Measurements from ENCODE around the gene FTO.

Gene FTO

DNA sequence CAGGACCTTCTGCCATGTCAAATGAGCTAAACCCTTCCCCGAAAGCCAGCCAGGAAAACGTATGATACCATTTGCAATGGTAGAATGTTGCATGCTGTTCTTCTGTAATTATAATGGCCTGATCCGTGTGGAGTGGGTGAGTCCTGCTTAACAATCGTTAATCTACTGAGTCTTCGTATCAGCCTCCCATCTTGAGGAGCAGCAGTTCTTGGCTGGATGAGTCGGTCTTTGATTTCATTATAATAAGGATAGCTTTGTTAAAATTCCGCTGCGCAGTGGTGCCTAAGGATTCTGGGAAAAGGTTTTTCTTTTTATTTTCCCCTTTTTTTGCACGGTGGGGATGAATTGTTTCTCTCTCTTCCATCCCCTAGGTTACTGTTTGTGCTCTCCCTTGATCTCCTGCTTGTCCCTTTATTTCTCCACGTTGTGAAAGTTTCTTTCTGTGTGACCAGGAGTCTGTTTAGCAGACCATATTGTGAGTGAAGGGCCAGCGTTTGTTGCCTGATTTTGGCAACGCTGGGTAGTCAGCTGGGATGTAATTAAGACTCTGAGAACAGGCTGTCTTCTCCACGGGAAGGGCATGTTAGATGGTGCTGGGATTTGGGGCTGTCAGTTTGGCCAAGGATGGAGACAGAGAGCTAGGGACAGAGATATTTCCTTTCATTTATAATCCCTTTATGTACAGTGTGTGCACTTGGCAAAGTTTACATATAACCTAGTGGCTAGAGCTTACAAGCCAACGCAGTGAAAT, 263.0 kb downstream of the FTO start:
- DNase-seq (ENCODE audit: low spot score) = no peak

DNA sequence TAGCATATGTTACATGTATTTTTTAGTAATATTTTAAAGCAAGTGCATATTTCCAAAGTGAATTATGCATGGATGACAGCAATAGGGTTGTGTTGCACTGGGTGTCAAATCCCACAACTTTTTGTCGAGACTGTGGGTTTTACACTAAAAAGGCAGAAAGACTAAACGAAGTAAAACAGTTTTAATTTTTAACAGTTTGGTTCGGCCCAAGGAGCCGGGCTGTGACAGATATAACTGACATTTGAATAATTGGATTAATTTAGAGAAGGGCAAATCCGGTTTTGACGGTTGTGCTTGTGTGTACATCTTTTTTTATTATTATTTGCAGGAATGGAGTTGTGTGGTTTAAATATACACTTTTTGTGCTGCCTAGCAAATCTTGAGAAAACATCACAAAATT, 263.6 kb downstream of the FTO start:
- DNase-seq (ENCODE audit: low spot score) = no peak

DNA sequence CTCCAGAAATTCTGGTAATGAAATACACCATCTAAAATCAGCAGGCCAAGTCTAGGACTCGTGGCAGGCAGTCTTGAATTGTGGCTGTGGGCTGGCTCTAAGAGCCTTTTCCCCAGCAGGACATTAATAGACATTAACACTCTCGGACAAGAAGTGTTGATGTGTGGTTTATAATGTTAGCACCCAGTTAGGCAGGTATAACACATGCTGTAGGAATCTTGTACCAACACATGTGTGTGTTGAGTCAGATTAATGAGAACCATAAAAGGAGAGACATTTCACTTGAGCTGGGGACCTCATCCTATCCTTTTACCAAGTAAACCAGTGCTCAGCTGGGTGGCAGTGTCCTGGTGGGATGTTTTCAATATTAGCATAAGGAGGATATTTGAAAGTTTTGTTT, 264.5 kb downstream of the FTO start:
- no peak for DNase-seq (ENCODE audit: low spot score)

DNA sequence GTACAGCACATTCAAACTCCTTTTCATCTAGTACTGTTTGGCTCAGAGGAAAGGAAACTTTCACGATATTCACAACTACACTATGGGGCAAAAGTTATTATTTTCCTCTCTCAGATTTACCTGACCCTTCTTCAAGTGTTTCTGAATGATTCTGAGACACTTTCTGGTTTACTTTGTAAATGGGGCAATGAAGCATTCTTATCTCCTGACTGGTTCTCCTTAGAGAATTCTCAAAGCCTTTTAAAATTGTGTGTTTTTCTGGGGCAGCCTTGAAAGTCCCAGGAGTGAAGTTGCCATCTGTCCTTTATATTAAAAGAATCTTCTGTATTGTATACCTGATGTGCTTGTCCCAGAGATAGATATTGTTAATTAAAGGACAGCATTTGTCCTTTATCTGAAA, 264.9 kb downstream of the FTO start:
- DNase-seq (ENCODE audit: low spot score) = no peak

DNA sequence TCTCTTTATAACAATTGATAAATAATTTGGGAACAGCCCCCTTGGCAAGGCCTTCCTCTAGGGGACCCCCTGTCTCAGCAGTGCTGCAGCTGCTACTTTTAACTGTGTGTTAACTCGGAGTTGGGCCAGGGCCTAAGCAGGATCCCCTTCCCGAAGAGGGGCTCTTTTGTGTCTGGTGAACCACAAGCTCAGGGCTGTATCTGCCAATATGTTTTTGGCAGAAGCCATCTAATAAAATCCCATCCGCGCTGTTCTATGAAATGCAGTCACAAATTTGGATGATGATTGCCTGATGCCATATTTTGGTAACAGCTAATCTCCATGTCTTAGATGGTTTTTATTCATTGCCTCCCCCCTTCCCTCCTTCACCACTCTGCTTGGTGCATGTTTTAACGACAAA, 267.7 kb downstream of the FTO start:
- no peak for DNase-seq (ENCODE audit: low spot score)

DNA sequence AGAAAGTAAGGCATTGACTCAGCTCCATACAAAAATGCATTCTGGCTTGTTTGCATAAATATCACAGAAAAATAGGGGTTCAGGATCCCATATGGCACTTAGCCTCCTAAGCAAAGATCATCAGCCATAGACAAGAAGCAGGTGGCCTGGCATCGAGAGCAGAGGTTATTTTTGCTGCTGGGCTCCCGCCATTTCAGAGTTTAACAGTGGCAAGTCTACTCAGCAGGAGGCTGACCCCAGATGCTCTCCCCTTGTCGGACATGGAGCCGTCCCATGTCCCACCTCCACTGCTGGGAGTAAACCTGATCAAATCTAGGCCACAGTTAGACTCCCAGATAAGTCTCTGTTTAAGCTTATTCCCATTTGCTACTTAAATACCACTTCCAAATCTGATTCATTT, 269.1 kb downstream of the FTO start:
- DNase-seq (ENCODE audit: low spot score) = no peak

DNA sequence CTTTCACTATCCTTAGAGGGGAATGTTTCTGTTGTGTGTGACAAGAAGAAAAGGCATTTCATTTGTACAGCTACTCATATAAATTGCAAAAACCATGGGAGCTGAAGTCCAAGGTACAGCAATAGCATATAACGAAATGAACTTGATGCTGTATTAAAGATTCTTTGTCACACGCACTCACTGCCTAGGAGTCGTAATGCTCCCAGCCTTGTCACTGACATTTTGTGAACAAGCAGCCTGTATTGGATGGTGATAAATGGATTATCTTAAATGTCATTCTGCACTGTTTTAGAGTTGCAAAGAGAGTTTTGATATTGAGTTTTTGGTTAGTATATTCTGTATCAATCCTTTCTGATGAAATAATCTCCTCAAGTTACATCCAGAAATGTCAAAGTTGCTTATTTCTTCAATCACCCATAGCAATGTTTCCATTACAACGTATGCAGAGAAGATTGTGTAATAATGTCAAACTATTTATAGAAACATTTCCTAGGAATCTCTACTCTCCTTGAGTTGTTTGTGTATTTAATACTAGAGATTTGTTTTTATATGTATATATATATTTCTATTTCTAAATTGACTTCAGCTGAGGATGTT, 270.6 kb downstream of the FTO start:
- DNase-seq (ENCODE audit: low spot score) = no peak

DNA sequence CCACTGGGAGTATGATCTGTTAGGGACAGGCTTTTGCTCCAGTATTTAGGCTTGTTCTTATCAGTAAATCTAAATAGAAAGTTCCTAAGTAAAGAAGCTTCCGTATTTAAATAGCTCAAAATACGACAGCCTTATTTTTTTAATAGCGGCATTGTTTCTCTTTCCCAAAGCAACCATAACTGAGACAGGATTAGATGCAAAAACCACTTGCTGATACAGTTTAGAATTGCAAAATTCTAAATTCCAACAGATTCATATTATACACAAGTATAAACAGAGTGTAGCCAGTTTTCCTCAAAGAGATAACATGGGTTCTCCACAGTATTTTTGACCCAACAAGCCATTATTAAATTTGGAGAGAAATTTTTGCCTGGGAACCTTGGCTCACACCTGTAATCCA, 276.7 kb downstream of the FTO start:
- DNase-seq (ENCODE audit: low spot score) = no peak

DNA sequence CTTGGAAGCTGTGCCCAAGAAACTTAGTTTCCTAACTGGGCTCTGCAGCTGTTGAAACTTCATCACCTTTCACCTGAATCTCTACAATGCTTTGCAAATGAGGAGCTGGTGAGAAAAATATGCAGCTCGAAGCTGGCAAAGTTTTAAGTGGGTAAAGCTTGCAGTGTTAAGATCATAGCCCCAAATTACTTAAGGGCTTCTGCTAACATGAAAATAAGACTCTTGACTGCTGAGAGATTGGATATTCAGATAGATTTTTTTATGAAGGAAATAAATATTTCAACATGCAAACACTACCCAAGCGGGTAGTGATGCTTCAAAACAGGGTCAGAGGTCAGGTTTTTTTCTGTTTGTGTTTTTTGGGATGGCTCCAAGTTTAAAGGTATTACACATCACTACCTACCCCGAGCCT, 278.7 kb downstream of the FTO start:
- no peak for DNase-seq (ENCODE audit: low spot score)

DNA sequence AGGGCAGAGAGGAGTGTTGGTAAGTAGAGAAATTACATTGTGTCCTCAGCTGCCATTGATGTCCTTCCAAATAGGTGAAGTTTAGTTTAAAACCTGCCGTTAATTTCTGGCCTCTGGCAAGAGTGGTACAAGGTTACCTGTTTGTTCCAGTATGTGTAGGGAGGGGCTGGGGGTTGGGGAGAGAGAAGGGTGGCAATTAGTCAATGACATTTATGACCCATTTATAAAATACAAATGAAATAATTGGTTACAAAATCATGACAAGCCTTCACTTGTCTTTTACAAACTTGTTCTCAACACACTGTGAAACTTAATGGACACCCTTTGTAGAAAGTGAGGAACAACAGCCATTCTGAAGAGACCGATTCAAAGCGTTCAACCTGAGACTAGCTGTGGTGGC, 281.0 kb downstream of the FTO start:
- no peak for DNase-seq (ENCODE audit: low spot score)

DNA sequence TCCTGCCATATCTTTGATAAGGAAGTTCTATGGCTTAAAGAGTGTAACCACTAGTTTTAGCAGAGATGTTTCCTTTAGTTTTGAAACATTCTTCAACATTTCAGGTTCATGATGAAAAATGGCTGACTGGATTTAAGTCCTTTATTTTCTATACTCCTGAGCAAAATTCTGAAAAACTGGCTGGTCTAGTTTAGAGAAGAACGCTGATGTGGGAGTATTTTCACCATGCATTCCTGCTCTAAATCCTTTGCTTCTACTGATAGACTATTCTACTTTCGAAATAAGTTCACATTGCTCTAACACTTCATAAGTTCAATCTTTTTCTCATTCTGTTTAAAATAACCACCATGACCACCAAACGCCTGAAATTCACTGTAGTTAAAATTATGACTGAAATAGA, 281.9 kb downstream of the FTO start:
- DNase-seq (ENCODE audit: low spot score) = no peak

DNA sequence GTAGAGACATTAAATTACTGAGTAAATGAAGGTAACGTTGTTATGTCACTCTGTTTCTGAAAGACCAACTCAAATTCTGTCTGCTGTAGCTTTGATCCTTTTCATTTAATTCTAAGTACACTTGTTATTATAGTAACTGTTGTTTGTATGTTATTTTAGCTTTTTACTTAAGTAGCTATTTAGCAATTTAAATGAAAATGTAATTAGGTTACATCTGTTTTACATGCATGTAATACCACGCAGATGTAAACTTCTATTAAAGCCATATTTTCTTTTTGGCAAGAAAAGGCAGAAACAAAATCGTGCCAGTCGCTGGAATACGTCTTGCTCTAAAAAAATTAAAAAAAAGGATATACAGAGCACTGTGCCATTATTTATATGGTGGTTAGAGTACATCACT, 282.8 kb downstream of the FTO start:
- DNase-seq (ENCODE audit: low spot score) = no peak

DNA sequence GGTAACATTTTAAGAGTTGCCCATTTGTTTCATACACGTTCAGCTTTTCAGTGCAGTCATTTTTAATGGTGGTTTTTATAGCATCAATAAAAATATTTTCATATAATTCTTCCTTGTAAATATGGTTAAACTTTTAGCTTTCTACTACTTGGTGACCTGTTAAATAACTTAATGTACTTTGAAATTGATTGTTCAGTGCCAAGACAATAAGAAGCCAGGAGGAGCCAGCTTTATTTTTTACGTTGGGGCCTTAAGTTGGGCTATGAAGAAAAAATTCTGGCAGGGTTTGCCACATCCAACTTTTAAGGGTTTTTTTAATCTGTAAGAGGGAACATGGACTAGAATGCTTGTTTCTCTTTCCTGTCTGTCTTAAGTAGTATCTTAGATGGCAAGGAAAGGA, 284.2 kb downstream of the FTO start:
- no peak for DNase-seq (ENCODE audit: low spot score)

DNA sequence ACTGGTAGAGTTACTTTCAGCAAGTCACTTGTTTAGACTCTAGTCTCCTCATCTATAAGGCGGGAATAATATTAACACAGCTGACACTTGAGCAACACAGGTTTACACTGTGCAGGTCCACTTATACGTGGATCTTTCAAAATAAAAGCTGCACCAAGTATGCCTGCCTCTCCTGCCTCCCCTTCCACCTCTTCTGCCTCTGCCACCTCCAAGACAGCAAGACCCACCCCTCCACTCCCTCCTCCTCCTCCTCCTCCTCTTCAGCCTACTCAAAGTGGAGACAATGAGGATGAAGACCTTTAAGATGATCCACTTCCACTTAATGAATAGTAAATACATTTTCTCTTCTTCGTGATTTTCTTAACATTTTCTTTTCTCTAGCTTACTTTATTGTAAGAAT, 285.6 kb downstream of the FTO start:
- DNase-seq (ENCODE audit: low spot score) = no peak

DNA sequence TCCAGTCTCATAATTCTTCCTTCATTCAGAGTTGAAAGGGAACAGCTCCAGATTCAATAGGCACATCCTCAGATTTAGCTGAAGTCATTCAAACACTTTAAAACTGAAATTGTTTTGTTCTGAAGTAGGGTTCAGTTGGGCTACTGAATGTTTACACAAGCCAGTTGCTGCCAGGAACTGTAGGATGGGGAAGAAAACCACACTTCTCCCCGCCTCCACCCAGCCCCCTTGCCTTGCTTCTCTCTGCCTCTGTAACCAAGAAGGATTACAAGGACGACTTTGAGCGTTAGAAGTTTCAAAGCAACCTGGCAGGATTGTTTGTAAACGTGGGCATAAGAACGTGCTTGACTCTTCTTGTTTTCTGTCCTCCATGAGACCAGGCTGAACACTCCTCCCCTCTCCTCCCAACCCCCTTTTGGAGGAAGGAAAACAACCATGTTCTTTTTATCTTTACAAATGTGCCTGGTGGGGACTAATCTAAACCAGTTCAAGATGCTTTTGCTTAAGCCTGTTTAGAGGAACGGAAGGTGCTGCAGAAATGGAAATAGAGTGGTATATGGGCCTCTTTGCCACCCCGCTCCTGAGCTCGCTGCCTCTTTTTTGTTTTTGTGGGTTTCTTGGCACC, 287.9 kb downstream of the FTO start:
- DNase-seq (ENCODE audit: low spot score) = no peak

DNA sequence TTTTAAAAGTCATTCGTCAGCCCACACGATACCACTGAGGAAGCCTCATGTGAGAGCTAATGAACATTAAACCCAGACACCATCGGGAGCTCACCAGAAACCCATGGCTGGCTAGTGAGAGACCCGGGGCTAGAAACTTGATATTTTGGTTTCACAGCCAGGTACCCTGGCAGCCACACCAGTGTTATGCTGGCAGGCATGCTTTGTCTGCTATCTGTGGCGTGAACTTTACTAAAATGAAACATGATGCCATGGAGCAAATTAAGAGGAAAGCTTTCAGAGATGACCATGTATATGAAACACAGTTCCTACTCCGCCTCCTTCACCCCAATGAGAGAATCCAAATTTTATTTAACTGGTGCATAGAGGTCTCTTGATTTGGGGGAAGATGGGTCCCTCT, 291.4 kb downstream of the FTO start:
- DNase-seq (ENCODE audit: low spot score) = no peak

DNA sequence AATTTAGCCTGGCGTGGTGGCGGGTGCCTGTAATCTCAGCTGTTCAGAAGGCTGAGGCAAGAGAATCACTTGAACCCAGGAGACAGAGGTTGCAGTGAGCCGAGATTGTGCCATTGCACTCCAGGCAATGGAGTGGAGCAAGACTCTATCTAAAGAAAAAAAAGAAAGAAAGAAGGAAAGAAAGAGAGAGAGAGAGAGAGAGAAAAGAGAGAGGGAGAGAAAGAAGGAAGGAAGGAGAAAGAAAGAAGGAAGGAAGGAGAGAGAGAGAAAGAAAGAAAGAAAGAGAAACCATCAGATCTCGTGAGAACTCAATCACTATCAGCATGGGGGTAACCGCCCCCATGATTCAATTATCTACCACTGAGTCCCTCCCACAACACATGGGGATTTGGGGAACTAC, 293.0 kb downstream of the FTO start:
- DNase-seq (ENCODE audit: low spot score) = no peak

DNA sequence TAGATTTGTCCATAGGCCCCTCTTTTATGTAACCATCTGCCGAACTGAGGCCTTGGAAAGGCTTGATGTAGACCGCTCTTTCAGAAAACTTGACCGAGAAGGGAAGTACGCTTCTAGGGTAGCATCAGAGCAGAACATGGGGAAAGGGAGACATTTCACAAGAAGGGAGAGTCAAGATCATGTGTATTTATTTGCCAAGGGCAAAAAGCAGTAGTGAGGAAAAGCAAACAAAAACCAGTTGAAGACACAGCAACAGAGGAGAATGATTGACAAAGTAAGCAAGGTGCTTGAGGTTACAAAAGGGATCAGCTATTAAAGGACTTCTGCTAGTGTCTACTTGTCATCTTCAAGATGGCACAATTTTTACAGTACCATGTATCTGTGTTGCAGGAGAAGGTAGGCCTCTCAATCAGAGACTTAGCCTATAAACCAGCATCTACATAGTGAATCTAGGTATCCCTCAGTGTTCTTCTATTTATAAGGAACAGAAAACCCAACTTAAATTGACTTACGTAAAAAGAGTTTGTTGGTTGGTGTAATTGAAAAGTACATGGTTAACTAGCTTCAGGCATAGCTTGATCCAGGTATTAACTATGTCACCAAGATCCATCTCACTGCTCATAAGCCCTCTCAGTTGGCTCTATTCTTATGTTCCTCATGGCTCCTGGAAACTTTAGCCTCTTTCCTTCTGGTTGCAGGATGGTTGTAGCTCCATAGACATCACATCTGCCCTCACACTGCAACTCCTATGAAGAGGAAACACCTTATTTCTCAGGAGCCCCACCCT, 294.3 kb downstream of the FTO start:
- DNase-seq (ENCODE audit: low spot score) = no peak

DNA sequence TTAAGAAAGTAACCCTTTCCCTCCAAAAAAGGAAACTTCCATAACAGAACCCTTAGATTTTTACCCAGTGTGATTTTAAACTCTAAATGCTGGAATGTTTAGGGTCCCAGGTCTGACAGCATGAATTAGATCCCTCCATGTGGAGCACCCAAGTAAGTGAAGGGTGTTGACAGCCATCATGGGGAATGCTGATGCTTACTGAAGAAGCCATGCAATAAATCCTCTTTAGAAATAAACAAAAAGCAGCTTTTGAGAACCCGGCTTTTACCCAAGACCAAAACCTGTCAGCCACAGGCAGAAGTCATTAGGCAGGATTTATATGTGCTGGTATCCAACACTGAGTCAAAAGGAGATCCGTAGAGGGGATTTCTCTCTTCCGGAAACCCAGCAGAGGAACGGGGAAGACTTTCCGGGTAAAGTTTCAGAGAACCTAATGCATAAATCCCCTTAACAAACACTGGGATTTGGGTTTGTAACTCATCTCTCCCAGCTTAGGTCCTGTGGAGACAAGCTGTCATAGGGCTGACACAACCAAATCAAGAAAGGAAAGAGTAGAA, 295.1 kb downstream of the FTO start:
- DNase-seq (ENCODE audit: low spot score) = no peak

DNA sequence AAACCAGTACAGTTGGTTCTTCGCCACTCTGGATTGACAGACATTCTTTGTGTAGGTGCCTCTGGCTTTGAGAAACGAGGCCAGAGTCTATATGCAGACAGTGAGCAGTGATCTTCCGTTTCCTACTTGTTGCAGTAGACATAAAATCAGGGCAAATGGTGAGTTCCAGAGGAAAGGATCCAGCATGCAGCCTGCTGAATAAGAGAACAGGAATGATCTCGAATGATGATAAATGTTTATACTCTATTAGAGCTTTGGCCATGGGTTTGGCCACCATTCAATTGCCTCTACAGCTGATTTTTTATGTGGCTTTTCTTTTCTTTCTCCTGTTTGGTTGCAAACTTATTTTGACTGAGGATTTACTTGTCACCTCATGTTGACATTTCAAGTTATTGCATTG, 295.9 kb downstream of the FTO start:
- DNase-seq (ENCODE audit: low spot score) = no peak

DNA sequence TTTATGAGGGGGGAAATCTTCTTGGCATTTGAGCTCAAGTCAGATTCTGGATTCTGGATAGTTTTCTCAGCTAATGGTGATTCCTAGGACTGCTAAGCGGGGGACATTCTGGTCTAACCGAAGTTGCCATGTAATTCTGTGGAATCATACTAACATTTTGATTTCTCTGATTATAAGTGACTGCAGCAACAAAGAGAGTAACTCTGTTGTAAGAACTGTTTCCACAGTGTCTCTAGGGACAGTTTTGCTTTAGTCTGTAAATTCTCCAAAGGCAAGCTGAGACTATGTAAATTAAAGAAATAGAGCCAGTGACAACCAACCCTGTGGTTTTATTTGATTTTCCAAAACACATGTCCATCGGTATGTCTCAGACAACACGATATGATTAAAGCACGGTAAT, 296.4 kb downstream of the FTO start:
- no peak for DNase-seq (ENCODE audit: low spot score)

DNA sequence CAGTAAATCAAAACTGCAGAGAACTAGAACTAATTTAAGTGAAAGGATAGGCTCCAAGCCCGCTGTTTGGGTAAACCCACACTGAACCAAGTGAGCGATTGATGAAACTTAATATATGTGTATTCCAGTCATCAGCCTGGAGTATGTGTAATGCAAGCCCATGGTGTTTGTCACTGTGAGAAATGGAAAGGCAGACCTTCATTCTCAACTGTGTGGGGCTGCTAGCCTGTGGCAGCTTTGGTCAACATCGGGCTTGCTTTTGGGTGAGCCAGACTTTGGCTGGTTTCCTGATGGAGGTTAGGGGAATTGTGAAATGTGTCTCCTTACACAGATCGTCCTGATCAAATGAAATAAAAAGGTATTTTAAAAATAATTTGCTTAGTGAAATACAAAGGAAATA, 302.7 kb downstream of the FTO start:
- no peak for DNase-seq (ENCODE audit: low spot score)

DNA sequence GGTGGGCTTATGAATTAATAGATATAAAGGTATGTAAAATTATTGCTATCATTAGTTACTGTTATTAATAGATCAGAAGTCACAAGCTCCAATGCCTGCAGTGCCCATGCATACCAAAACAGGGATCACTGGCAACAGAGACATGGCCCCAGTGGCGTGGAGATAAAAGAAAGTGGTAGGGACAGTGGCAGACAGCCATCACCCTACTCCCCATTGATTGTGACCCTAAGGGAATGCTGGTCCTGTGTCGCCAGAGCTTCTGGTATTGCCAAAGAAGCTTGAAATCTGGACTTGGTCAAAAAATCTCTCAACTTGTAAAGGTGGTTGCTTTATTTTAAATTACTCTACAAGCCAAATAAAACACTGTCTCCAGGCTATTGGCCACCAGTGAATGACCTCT, 303.5 kb downstream of the FTO start:
- DNase-seq (ENCODE audit: low spot score) = no peak
